ENCODE data around the gene ITPKC. TPM values are rescaled to one million over a fixed set of nuclear protein-coding genes. Genes with fewer than 3 reads are reported as not detected.

ITPKC gene
- total RNA-seq, result 1 to 10 TPM; 4.8 to 5.2 TPM

GRCh38 chr19:40716482-40717324 is at the start of gene ITPKC, which contains the start of gene COQ8B:
Gene ITPKC (plus strand): TSS chr19:40717112. CDS start chr19:40717136, 24 bp downstream.
Gene COQ8B (minus strand): TSS chr19:40716886. CDS start chr19:40714632, 2,254 bp downstream.
- H3K27me3 Mint-ChIP-seq, result no peaks in the 10 kb centered on the region
- peak within 1 kb of the TSS; percentile 94 for H3K4me3 Mint-ChIP-seq
- peaks cover 50% of the 10 kb centered on the region for H3K4me1 Mint-ChIP-seq (ENCODE audit: low read depth)
- peaks cover 6% of the 10 kb centered on the region for H3K36me3 Mint-ChIP-seq (ENCODE audit: low read depth)
- POLR2A ChIA-PET, result interaction anchor here (0.7 to 1.8 kb wide), 11 partner anchors 11 to 61 kb away, joined by 3 to 14 read pairs (median 5); partner anchors contain the start of genes ACTMAP, NUMBL, RAB4B and SNRPA
- intact Hi-C loops (cut with micrococcal nuclease), result loop anchor here (5.0 kb wide), 2 partner anchors 36 to 54 kb away; partner anchors contain the start of genes ACTMAP and SNRPA
- CTCF ChIA-PET, result interaction anchor here (0.6 to 1.7 kb wide), 9 partner anchors 15 to 132 kb away, joined by 3 to 6 read pairs (median 4); partner anchors contain the start of gene EGLN2
- no peaks in the 10 kb centered on the region for H3K9me3 Mint-ChIP-seq
- ATAC-seq, result peak; percentile 74
- H3K27ac Mint-ChIP-seq, result peak within 1 kb of the TSS; percentile 96
- TF ChIP-seq CTCF (IDR thresholded peaks at IDR 0.05), result no peak
- DNase-seq, result peak; percentile 100

GRCh38 chr19:40667602-40668001 is 49.3 kb upstream of the ITPKC start:
- H3K27me3 Mint-ChIP-seq, result no peaks in the 10 kb centered on the region
- H3K9me3 Mint-ChIP-seq, result peaks cover 6% of the 10 kb centered on the region
- peaks cover 21% of the 10 kb centered on the region for H3K4me1 Mint-ChIP-seq (ENCODE audit: low read depth)
- H3K4me3 Mint-ChIP-seq, result no peak overlapping the region
- ATAC-seq (no peak), DNase-seq (no peak)
- ChIA-PET CTCF (no interaction called here), POLR2A (interaction anchor here (1.3 kb wide), 1 partner anchor 66 kb away, joined by 3 read pairs; no protein-coding TSS in a partner anchor)
- no peak overlapping the region for H3K27ac Mint-ChIP-seq
- peaks cover 36% of the 10 kb centered on the region for H3K36me3 Mint-ChIP-seq (ENCODE audit: low read depth)
- TF ChIP-seq CTCF (IDR thresholded peaks at IDR 0.05), result no peak
- intact Hi-C loops (cut with micrococcal nuclease), result no loop called here

GRCh38 chr19:40668991-40669614 is 47.8 kb upstream of the ITPKC start:
- Mint-ChIP-seq H3K27me3 (no peaks in the 10 kb centered on the region), H3K36me3 (ENCODE audit: low read depth) (peaks cover 36% of the 10 kb centered on the region), H3K4me3 (no peak overlapping the region), H3K9me3 (peaks cover 6% of the 10 kb centered on the region), H3K4me1 (ENCODE audit: low read depth) (peaks cover 11% of the 10 kb centered on the region), H3K27ac (no peak overlapping the region)
- intact Hi-C loops (cut with micrococcal nuclease), result no loop called here
- no peak for TF ChIP-seq CTCF (IDR thresholded peaks at IDR 0.05)
- CTCF ChIA-PET, result no interaction called here
- DNase-seq (no peak), ATAC-seq (no peak)
- POLR2A ChIA-PET, result no interaction called here

- no peak for ATAC-seq
- CTCF ChIA-PET, result interaction anchor here (1.6 to 1.7 kb wide), 2 partner anchors 8 to 149 kb away, joined by 3 to 4 read pairs; no protein-coding TSS in a partner anchor
Observed at GRCh38 chr19:40671404-40671803, 45.5 kb upstream of the ITPKC start.

More at GRCh38 chr19:40671404-40671803, 45.5 kb upstream of the ITPKC start:
- TF ChIP-seq CTCF (IDR thresholded peaks at IDR 0.05), result no peak
- no peak overlapping the region for H3K27ac Mint-ChIP-seq
- POLR2A ChIA-PET, result interaction anchor here (0.9 kb wide), 1 partner anchor 127 kb away, joined by 3 read pairs; the partner anchor contains the start of gene EGLN2
- H3K4me1 Mint-ChIP-seq (ENCODE audit: low read depth), result peaks cover 5% of the 10 kb centered on the region
- no peak for DNase-seq
- intact Hi-C loops (cut with micrococcal nuclease), result no loop called here
- peaks cover 6% of the 10 kb centered on the region for H3K9me3 Mint-ChIP-seq
- H3K27me3 Mint-ChIP-seq, result no peaks in the 10 kb centered on the region
- no peak overlapping the region for H3K4me3 Mint-ChIP-seq
- H3K36me3 Mint-ChIP-seq (ENCODE audit: low read depth), result peaks cover 36% of the 10 kb centered on the region
